H9 (cell line): ENCODE results near the gene KIFC3. TPM values are rescaled to one million over a fixed set of nuclear protein-coding genes. Genes with fewer than 3 reads are reported as not detected.

Experiments
- DNase-seq: peaks from one replicate; pipeline ENCODE4 v3.0.0-alpha.2; 2017
- H2AFZ ChIP-seq: one replicate; pipeline ENCODE4 v1.6.1; 2013; ENCODE audit warnings: mild to moderate bottlenecking, low read length, control low read depth, moderate library complexity
- H2AK5ac ChIP-seq: 2 replicates; pipeline ENCODE4 v1.6.1; 2013; ENCODE audit warnings: low read length, control low read depth, mixed read lengths; ENCODE audit not compliant: insufficient read length
- H2BK120ac ChIP-seq: one replicate; pipeline ENCODE4 v1.6.1; 2013; ENCODE audit warnings: low read depth, mild to moderate bottlenecking, low read length, control low read depth, inconsistent platforms; ENCODE audit not compliant: poor library complexity, severe bottlenecking
- H2BK12ac ChIP-seq: 2 replicates; pipeline ENCODE4 v1.6.1; 2013; ENCODE audit warnings: low read length, control low read depth, mixed read lengths, low read depth; ENCODE audit not compliant: insufficient read length
- H2BK15ac ChIP-seq: 2 replicates; pipeline ENCODE4 v1.6.1; 2013; ENCODE audit warnings: low read depth, low read length, control low read depth
- H2BK20ac ChIP-seq: one replicate; pipeline ENCODE4 v1.6.1; 2013; ENCODE audit warnings: low read depth, mild to moderate bottlenecking, low read length, control low read depth, inconsistent platforms; ENCODE audit not compliant: poor library complexity, severe bottlenecking
- H2BK5ac ChIP-seq: 2 replicates; pipeline ENCODE4 v1.6.1; 2013; ENCODE audit warnings: low read length, control low read depth, mixed read lengths; ENCODE audit not compliant: insufficient read length
- H3K14ac ChIP-seq: 2 replicates; pipeline ENCODE4 v1.6.1; 2013; ENCODE audit warnings: low read length, control low read depth; ENCODE audit not compliant: insufficient read depth
- H3K18ac ChIP-seq: 2 replicates; pipeline ENCODE4 v1.6.1; 2013; ENCODE audit warnings: low read depth, mild to moderate bottlenecking, mixed read lengths, low read length, control low read depth; ENCODE audit not compliant: insufficient read length
- H3K23ac ChIP-seq: 2 replicates; pipeline ENCODE4 v1.6.1; 2013; ENCODE audit warnings: low read length, control low read depth, mixed read lengths, low read depth; ENCODE audit not compliant: insufficient read length
- H3K23me2 ChIP-seq: 2 replicates; pipeline ENCODE4 v1.6.1; 2013; ENCODE audit warnings: low read depth, mild to moderate bottlenecking, mixed read lengths, low read length, control low read depth; ENCODE audit not compliant: insufficient read length, poor library complexity, severe bottlenecking
- H3K27ac ChIP-seq: 2 replicates; pipeline ENCODE4 v1.5.1; 2013; ENCODE audit warnings: low read length, control low read depth, mixed read lengths, low read depth; ENCODE audit not compliant: insufficient read length
- H3K27me3 ChIP-seq: 2 replicates; pipeline ENCODE4 v1.6.1; 2013; ENCODE audit warnings: low read length, control low read depth, inconsistent platforms; ENCODE audit not compliant: insufficient read depth
- H3K4ac ChIP-seq: 2 replicates; pipeline ENCODE4 v1.6.1; 2013; ENCODE audit warnings: low read depth, mild to moderate bottlenecking, control low read depth, inconsistent platforms, low read length, moderate library complexity
- H3K4me1 ChIP-seq: 2 replicates; pipeline ENCODE4 v1.6.1; 2013; ENCODE audit warnings: low read length, control low read depth, inconsistent platforms; ENCODE audit not compliant: insufficient read depth
- H3K4me2 ChIP-seq: 2 replicates; pipeline ENCODE4 v1.6.1; 2013; ENCODE audit warnings: low read length, control low read depth, mixed read lengths; ENCODE audit not compliant: insufficient read length, insufficient read depth
- H3K56ac ChIP-seq: 2 replicates; pipeline ENCODE4 v1.6.1; 2013; ENCODE audit warnings: low read depth, mild to moderate bottlenecking, mixed read lengths, low read length, control low read depth; ENCODE audit not compliant: insufficient read length
- H3K79me1 ChIP-seq: 2 replicates; pipeline ENCODE4 v1.6.1; 2013; ENCODE audit warnings: low read depth, mild to moderate bottlenecking, moderate library complexity, low read length, control low read depth, inconsistent platforms; ENCODE audit not compliant: insufficient read depth, poor library complexity, severe bottlenecking
- H3K79me2 ChIP-seq: 2 replicates; pipeline ENCODE4 v1.6.1; 2013; ENCODE audit warnings: low read length, control low read depth, inconsistent platforms; ENCODE audit not compliant: insufficient read depth
- H3K9ac ChIP-seq: 2 replicates; pipeline ENCODE4 v1.6.1; 2013; ENCODE audit warnings: low read length, control low read depth, mixed read lengths; ENCODE audit not compliant: insufficient read length; ENCODE audit errors: extremely low read depth
- H3K9me3 ChIP-seq: one replicate; pipeline ENCODE4 v1.6.1; 2013; ENCODE audit warnings: low read depth, low read length, inconsistent platforms; ENCODE audit not compliant: control insufficient read depth
- H3T11ph ChIP-seq: one replicate; pipeline ENCODE4 v1.6.1; 2013; ENCODE audit warnings: mild to moderate bottlenecking, low read length, control low read depth, inconsistent platforms
- H4K20me1 ChIP-seq: one replicate; pipeline ENCODE4 v1.6.1; 2013; ENCODE audit not compliant: control insufficient read depth, insufficient read length, insufficient read depth
- H4K5ac ChIP-seq: 2 replicates; pipeline ENCODE4 v1.6.1; 2013; ENCODE audit warnings: low read depth, mild to moderate bottlenecking, mixed read lengths, low read length, control low read depth; ENCODE audit not compliant: insufficient read length
- H4K8ac ChIP-seq: replicated peaks from 2 replicates; pipeline ENCODE4 v1.6.1; 2013; ENCODE audit warnings: low read length, control low read depth, mixed read lengths, low read depth; ENCODE audit not compliant: insufficient read length
- H4K91ac ChIP-seq: 2 replicates; pipeline ENCODE4 v1.6.1; 2013; ENCODE audit warnings: low read depth, mild to moderate bottlenecking, moderate library complexity, mixed read lengths, low read length, control low read depth; ENCODE audit not compliant: insufficient read length
- H3K27ac Mint-ChIP-seq, 3 experiments: 2 replicates in 2 of 3; 3 replicates in 1 of 3; pipeline ENCODE4 v1.8.0; 2020 to 2021; ENCODE audit warnings: mixed read lengths in 3 of 3, mild to moderate bottlenecking in 1 of 3, moderate library complexity in 1 of 3
- H3K27me3 Mint-ChIP-seq: 2 replicates; pipeline ENCODE4 v1.8.0; 2021; ENCODE audit warnings: low read depth, mild to moderate bottlenecking, moderate library complexity, mixed read lengths
- H3K36me3 Mint-ChIP-seq, 3 experiments: 2 replicates in 2 of 3; 3 replicates in 1 of 3; pipeline ENCODE4 v1.8.0; 2020 to 2021; ENCODE audit warnings: low read depth in 3 of 3, mixed read lengths in 3 of 3; ENCODE audit not compliant: insufficient read depth in 1 of 3
- H3K4me1 Mint-ChIP-seq, 2 experiments: 2 replicates each; pipeline ENCODE4 v1.8.0; 2020; ENCODE audit warnings: mixed read lengths in 2 of 2
- H3K4me3 Mint-ChIP-seq, 2 experiments: 2 replicates in 1 of 2; 3 replicates in 1 of 2; pipeline ENCODE4 v1.8.0; 2020 to 2021; ENCODE audit warnings: mild to moderate bottlenecking in 2 of 2, mixed read lengths in 2 of 2, moderate library complexity in 1 of 2
- H3K9me3 Mint-ChIP-seq, 2 experiments: 2 replicates in 1 of 2; 3 replicates in 1 of 2; pipeline ENCODE4 v1.8.0; 2020; ENCODE audit warnings: mild to moderate bottlenecking in 2 of 2, mixed read lengths in 2 of 2, moderate library complexity in 1 of 2
- CTCF ChIP-seq: fragments of 200-600 bp; sonication (generic); conservative IDR thresholded peaks from 3 replicates; pipeline ENCODE4 v1.8.0; 2021; ENCODE audit warnings: antibody characterized with exemption, mild to moderate bottlenecking
- WGBS: extraction: QIAGEN DNeasy Blood & Tissue Kit; methylation state at CpG from one replicate; pipeline ENCODE4 v1.1.7; 2013; ENCODE audit warnings: missing lambda C conversion rate, low lambda C conversion rate, mixed read lengths; ENCODE audit not compliant: insufficient read length; ENCODE audit errors: extremely low coverage; 5-methylcytosine and 5-hydroxymethylcytosine counted together
- total RNA-seq: library from RNA; stranded (reverse); gene quantifications from 2 replicates; pipeline ENCODE4 v1.2.1, GENCODE V29; 2021

The KIFC3 gene
- total RNA-seq, 1 experiment from 2014 or later, result 5.0 TPM

- H3K27me3 Mint-ChIP-seq, result peaks cover 12% of the 10 kb centered on the region
- no peak overlapping the region for H4K91ac ChIP-seq
- H3K4me3 Mint-ChIP-seq, result peak overlapping the region; percentile 31 to 47
- no peak overlapping the region for H4K8ac ChIP-seq
- no peaks in the 10 kb centered on the region for H3K9me3 ChIP-seq
- no peak overlapping the region for H2BK120ac ChIP-seq
- no peak overlapping the region for H3K27ac ChIP-seq
- H2AK5ac ChIP-seq, result no peak overlapping the region
- no peak overlapping the region for H2BK15ac ChIP-seq
- peak; percentile 90 for DNase-seq
- H3K18ac ChIP-seq, result peak overlapping the region; percentile 9
- WGBS, result no CpG with 5 or more reads among the region's 9 CpGs
- no peak overlapping the region for H2AFZ ChIP-seq
- H2BK12ac ChIP-seq, result peak overlapping the region; percentile 3
- H4K5ac ChIP-seq, result no peak overlapping the region
- peak overlapping the region; percentile 40 to 94 (median 74); a peak in 6 of 7 replicates for H3K27ac Mint-ChIP-seq
- no peaks in the 10 kb centered on the region for H3K36me3 Mint-ChIP-seq
- no peaks in the 10 kb centered on the region for H3K23me2 ChIP-seq
- no peak overlapping the region for H3K4ac ChIP-seq
- H3K9me3 Mint-ChIP-seq, result 0 out of 5 replicates have a peak, but pooled peaks cover 0 to 3% of the 10 kb centered on the region in 2 experiments
- H4K20me1 ChIP-seq, result no peaks in the 10 kb centered on the region
- H3K4me1 Mint-ChIP-seq, result peaks cover 44 to 49% of the 10 kb centered on the region in 2 experiments
- H2BK20ac ChIP-seq, result no peak overlapping the region
- H3K4me2 ChIP-seq, result peak overlapping the region; percentile 44
- no peak overlapping the region for H3K23ac ChIP-seq
- peaks cover 6% of the 10 kb centered on the region; the same call in 1 of the 2 replicates for H3K4me1 ChIP-seq
- H2BK5ac ChIP-seq, result no peak overlapping the region
- no peak overlapping the region for H3T11ph ChIP-seq
- H3K56ac ChIP-seq, result no peak overlapping the region
- no peak overlapping the region for H3K9ac ChIP-seq
- H3K27me3 ChIP-seq, result no peaks in the 10 kb centered on the region; the same call in 1 of the 2 replicates
- 0 out of 2 replicates have a peak overlapping the region, but pooled peaks have one; percentile 1 for H3K14ac ChIP-seq
- TF ChIP-seq CTCF, result no peak
- no peaks in the 10 kb centered on the region for H3K79me1 ChIP-seq
- no peaks in the 10 kb centered on the region for H3K79me2 ChIP-seq
Observed at GRCh38 chr16:57846078-57846697, 43.9 kb upstream of the KIFC3 start.
